ENCODE measurements around the gene SEPHS2.

The SEPHS2 gene

DNA sequence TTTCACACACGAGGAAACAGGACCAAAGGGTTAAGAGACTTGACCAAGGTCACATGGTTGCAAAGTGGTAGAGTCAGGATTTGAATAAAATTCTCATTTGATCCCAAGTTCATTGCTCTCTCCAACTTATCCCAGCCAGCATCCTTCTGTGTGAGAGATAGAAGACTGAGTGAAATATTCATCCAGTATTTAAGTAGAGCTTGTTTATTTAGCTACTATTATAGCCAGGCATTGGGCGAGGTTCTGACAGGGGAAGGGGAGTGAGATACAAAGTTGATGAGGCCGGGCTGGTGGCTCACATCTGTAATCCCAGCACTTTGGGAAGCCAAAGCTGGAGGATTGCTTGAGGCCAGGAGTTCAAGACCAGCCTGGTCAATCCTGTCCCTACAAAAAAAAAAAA lies 31.3 kb upstream of the SEPHS2 start:
- no peak for TF ChIP-seq YY1 (IDR thresholded peaks at IDR 0.05; ENCODE audit: insufficient read depth, insufficient read length)
- TF ChIP-seq SUZ12 (IDR thresholded peaks at IDR 0.05; ENCODE audit: extremely low read depth, insufficient read depth, insufficient read length) = no peak
- TF ChIP-seq ZNF274 (IDR thresholded peaks at IDR 0.05; ENCODE audit: low read depth, low read length) = no peak
- Histone ChIP-seq H3K36me3 (ENCODE audit: insufficient read depth, insufficient read length, low read length) (no peaks in the 10 kb centered on the region), H3K4me3 (ENCODE audit: insufficient read length, low read depth) (no peak overlapping the region), H3K4me1 (ENCODE audit: insufficient read depth, insufficient read length) (peaks cover 5% of the 10 kb centered on the region), H3K9me3 (ENCODE audit: insufficient read depth, low read length) (no peaks in the 10 kb centered on the region), H3K9ac (ENCODE audit: insufficient read length, low read depth) (no peak overlapping the region), H3K27me3 (ENCODE audit: insufficient read depth, insufficient read length) (peaks cover 5% of the 10 kb centered on the region)
- DNase-seq (ENCODE audit: low read depth, low spot score) = no peak

DNA sequence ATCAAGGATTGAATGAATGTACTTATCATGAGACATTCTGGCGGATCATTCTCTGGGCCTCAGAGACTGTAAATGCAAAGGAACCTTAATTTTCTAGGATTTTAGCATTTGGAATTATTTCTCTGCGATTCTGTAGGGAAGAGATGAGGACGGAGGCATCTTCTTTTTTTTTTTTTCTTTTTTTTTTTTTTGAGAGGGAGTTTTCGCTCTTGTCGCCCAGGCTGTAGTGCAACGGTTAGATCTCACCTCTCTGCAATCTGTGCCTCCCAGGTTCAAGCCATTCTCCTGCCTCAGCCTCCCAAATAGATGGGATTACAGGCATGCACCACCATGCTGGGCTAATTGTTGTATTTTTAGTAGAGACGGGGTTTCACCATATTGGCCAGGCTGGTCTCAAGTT lies 29.0 kb upstream of the SEPHS2 start:
- Histone ChIP-seq H3K9me3 (ENCODE audit: insufficient read depth, low read length) (no peaks in the 10 kb centered on the region), H3K36me3 (ENCODE audit: insufficient read depth, insufficient read length, low read length) (no peaks in the 10 kb centered on the region), H3K9ac (ENCODE audit: insufficient read length, low read depth) (no peak overlapping the region), H3K4me3 (ENCODE audit: insufficient read length, low read depth) (no peak overlapping the region), H3K27me3 (ENCODE audit: insufficient read depth, insufficient read length) (peaks cover 5% of the 10 kb centered on the region), H3K4me1 (ENCODE audit: insufficient read depth, insufficient read length) (peaks cover 5% of the 10 kb centered on the region)
- DNase-seq (ENCODE audit: low read depth, low spot score) = no peak
- no peak for TF ChIP-seq ZNF274 (IDR thresholded peaks at IDR 0.05; ENCODE audit: low read depth, low read length)

DNA sequence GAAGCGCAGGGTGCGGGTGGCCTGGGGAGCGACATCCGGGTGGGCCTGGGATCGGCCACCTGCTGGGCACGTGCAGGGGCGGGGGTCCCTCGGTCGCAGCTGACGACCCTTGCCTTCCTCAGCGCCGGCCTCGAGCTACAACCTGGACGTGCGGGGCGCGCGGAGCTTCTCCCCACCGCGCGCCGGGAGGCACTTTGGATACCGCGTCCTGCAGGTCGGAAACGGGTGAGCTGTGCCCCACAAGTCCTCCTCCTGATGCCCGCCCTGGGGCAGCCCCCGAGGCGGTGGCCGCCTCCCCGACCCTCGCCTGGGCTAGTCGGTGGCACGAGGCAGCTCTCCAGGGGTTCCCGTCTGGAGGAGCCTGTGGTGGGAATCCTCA lies 28.4 kb upstream of the SEPHS2 start:
- Histone ChIP-seq H3K27me3 (ENCODE audit: insufficient read depth, insufficient read length) (peaks cover 4% of the 10 kb centered on the region), H3K9ac (ENCODE audit: insufficient read length, low read depth) (no peak overlapping the region), H3K4me3 (ENCODE audit: insufficient read length, low read depth) (no peak overlapping the region), H3K4me1 (ENCODE audit: insufficient read depth, insufficient read length) (peaks cover 5% of the 10 kb centered on the region), H3K9me3 (ENCODE audit: insufficient read depth, low read length) (no peaks in the 10 kb centered on the region), H3K36me3 (ENCODE audit: insufficient read depth, insufficient read length, low read length) (no peaks in the 10 kb centered on the region)
- no peak for DNase-seq (ENCODE audit: low read depth, low spot score)
- TF ChIP-seq ZNF274 (IDR thresholded peaks at IDR 0.05; ENCODE audit: low read depth, low read length) (no peak), SUZ12 (IDR thresholded peaks at IDR 0.05; ENCODE audit: extremely low read depth, insufficient read depth, insufficient read length) (no peak), YY1 (IDR thresholded peaks at IDR 0.05; ENCODE audit: insufficient read depth, insufficient read length) (no peak)

- Histone ChIP-seq H3K9ac (ENCODE audit: insufficient read length, low read depth) (no peak overlapping the region), H3K4me3 (ENCODE audit: insufficient read length, low read depth) (no peak overlapping the region), H3K4me1 (ENCODE audit: insufficient read depth, insufficient read length) (peaks cover 5% of the 10 kb centered on the region), H3K36me3 (ENCODE audit: insufficient read depth, insufficient read length, low read length) (no peaks in the 10 kb centered on the region), H3K27me3 (ENCODE audit: insufficient read depth, insufficient read length) (no peaks in the 10 kb centered on the region), H3K9me3 (ENCODE audit: insufficient read depth, low read length) (no peaks in the 10 kb centered on the region)
- no peak for DNase-seq (ENCODE audit: low read depth, low spot score)
- TF ChIP-seq ZNF274 (IDR thresholded peaks at IDR 0.05; ENCODE audit: low read depth, low read length) (no peak), YY1 (IDR thresholded peaks at IDR 0.05; ENCODE audit: insufficient read depth, insufficient read length) (no peak), SUZ12 (IDR thresholded peaks at IDR 0.05; ENCODE audit: extremely low read depth, insufficient read depth, insufficient read length) (no peak)
Measured at GRCh38 chr16:30473231-30474073, 27.8 kb upstream of the SEPHS2 start.

DNA sequence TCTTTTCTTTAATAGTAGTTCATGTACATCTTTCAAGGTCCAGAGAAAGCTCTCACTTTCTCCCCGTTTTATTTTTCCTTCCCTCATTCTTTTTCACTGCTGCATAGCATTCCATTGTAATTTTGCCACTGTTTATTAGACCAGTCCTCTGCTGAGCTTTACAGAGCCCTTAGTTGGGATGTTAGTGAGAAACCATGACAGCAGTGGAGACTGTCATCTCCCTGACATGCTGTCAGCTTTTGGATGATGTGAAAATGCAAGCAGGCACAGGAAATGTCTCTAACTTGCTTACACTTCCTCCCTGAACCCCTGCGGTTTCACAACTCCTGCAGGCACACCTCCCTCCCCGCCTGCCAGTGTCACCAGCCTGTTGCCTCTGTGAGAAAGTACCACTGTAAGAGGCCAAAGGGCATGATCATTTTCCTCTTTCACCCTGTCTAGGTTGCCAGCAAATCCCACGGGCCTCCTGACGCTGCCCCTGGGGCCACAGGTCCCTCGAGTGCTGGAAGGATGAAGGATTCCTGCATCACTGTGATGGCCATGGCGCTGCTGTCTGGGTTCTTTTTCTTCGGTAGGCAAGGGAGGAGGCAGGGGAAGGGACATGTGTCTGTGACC lies 26.8 kb upstream of the SEPHS2 start, which contains the start of gene ITGAL:
ITGAL (plus strand) TSS at position 415 of the 615 bp plus-strand sequence; CDS start at position 511, 96 bp downstream.
- no peaks in the 10 kb centered on the region for H3K9me3 ChIP-seq (ENCODE audit: insufficient read depth, low read length)
- H3K36me3 ChIP-seq (ENCODE audit: insufficient read depth, insufficient read length, low read length) = no peaks in the 10 kb centered on the region
- H3K9ac ChIP-seq (ENCODE audit: insufficient read length, low read depth) = no peak within 1 kb of the TSS
- H3K4me1 ChIP-seq (ENCODE audit: insufficient read depth, insufficient read length) = peaks cover 5% of the 10 kb centered on the region
- H3K4me3 ChIP-seq (ENCODE audit: insufficient read length, low read depth) = no peak within 1 kb of the TSS
- no peak for DNase-seq (ENCODE audit: low read depth, low spot score)
- no peaks in the 10 kb centered on the region for H3K27me3 ChIP-seq (ENCODE audit: insufficient read depth, insufficient read length)
- TF ChIP-seq ZNF274 (IDR thresholded peaks at IDR 0.05; ENCODE audit: low read depth, low read length) (no peak), SUZ12 (IDR thresholded peaks at IDR 0.05; ENCODE audit: extremely low read depth, insufficient read depth, insufficient read length) (no peak), YY1 (IDR thresholded peaks at IDR 0.05; ENCODE audit: insufficient read depth, insufficient read length) (no peak)

DNA sequence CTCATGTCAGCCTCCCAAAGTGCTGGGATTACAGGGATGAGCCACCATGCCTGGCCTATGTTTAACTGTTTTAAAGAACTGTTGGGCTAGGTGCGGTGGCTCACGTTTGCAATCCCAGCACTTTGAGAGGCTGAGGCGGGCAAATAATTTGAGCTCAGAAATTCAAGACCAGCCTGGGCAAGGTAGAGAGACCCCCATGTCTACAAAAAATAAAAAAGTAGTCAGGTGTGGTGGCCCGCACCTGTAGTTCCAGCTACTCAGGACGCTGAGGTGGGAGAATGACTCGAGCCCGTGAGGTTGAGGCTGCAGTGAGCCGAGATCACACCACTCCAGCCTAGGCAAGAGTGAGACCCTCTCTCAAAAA lies 24.9 kb upstream of the SEPHS2 start:
- no peaks in the 10 kb centered on the region for H3K9me3 ChIP-seq (ENCODE audit: insufficient read depth, low read length)
- no peak overlapping the region for H3K4me3 ChIP-seq (ENCODE audit: insufficient read length, low read depth)
- DNase-seq (ENCODE audit: low read depth, low spot score) = no peak
- H3K4me1 ChIP-seq (ENCODE audit: insufficient read depth, insufficient read length) = peaks cover 5% of the 10 kb centered on the region
- H3K36me3 ChIP-seq (ENCODE audit: insufficient read depth, insufficient read length, low read length) = no peaks in the 10 kb centered on the region
- TF ChIP-seq YY1 (IDR thresholded peaks at IDR 0.05; ENCODE audit: insufficient read depth, insufficient read length) (no peak), ZNF274 (IDR thresholded peaks at IDR 0.05; ENCODE audit: low read depth, low read length) (no peak), SUZ12 (IDR thresholded peaks at IDR 0.05; ENCODE audit: extremely low read depth, insufficient read depth, insufficient read length) (no peak)
- H3K9ac ChIP-seq (ENCODE audit: insufficient read length, low read depth) = no peak overlapping the region
- H3K27me3 ChIP-seq (ENCODE audit: insufficient read depth, insufficient read length) = no peaks in the 10 kb centered on the region

GRCh38 chr16:30470170-30470512 lies 24.5 kb upstream of the SEPHS2 start:
- H3K27me3 ChIP-seq (ENCODE audit: insufficient read depth, insufficient read length) = no peaks in the 10 kb centered on the region
- TF ChIP-seq ZNF274 (IDR thresholded peaks at IDR 0.05; ENCODE audit: low read depth, low read length) (no peak), YY1 (IDR thresholded peaks at IDR 0.05; ENCODE audit: insufficient read depth, insufficient read length) (no peak), SUZ12 (IDR thresholded peaks at IDR 0.05; ENCODE audit: extremely low read depth, insufficient read depth, insufficient read length) (no peak)
- no peaks in the 10 kb centered on the region for H3K36me3 ChIP-seq (ENCODE audit: insufficient read depth, insufficient read length, low read length)
- H3K9ac ChIP-seq (ENCODE audit: insufficient read length, low read depth) = no peak overlapping the region
- no peak overlapping the region for H3K4me3 ChIP-seq (ENCODE audit: insufficient read length, low read depth)
- no peak for DNase-seq (ENCODE audit: low read depth, low spot score)
- H3K4me1 ChIP-seq (ENCODE audit: insufficient read depth, insufficient read length) = peaks cover 5% of the 10 kb centered on the region
- no peaks in the 10 kb centered on the region for H3K9me3 ChIP-seq (ENCODE audit: insufficient read depth, low read length)

Measured in NT2/D1 (cell line).